IMR-90 (cell line): ENCODE measurements around the gene RHBDL3. TPM values are rescaled to one million over a fixed set of nuclear protein-coding genes. Genes with fewer than 3 reads are reported as not detected.

Source experiments
- ATAC-seq: fragments of 200-7000 bp; cut with Tn5 transposase; 2 replicates; pipeline ENCODE4 v1.9.1; 2020; ENCODE audit warnings: low read depth, mild to moderate bottlenecking, moderate library complexity
- BruUV-seq: library from RNA; stranded (reverse); fragments of 400-500 nt; replicated peaks from 2 replicates; lab custom pipeline; 2021; lab: Mats Ljungman, UMichigan
- CTCF ChIA-PET: fragments of 300-600 bp; formaldehyde crosslinking; extraction: SDS; loops from one replicate; lab custom pipeline; 2021; ENCODE audit warnings: antibody characterized with exemption; lab: Yijun Ruan, JAX
- POLR2A ChIA-PET: fragments of 300-600 bp; sonication (Branson Sonifier 250); formaldehyde crosslinking; loops from one replicate; lab custom pipeline; 2022; ENCODE audit warnings: antibody characterized with exemption; ENCODE audit not compliant: unreplicated experiment; lab: Charles Lee
- DNase-seq: peaks from one replicate; pipeline ENCODE4 v3.0.0; 2013
- H2AFZ ChIP-seq: replicated peaks from 2 replicates; pipeline ENCODE3; 2013; ENCODE audit warnings: low read length, mild to moderate bottlenecking; ENCODE audit not compliant: poor library complexity
- H2AK5ac ChIP-seq: 2 replicates; pipeline ENCODE4 v1.6.1; 2013; ENCODE audit warnings: low read depth, low read length, inconsistent platforms
- H2AK9ac ChIP-seq: replicated peaks from 2 replicates; pipeline ENCODE3; 2013; ENCODE audit warnings: mild to moderate bottlenecking, low read depth, low read length, moderate library complexity; ENCODE audit not compliant: poor library complexity
- H2BK120ac ChIP-seq: 2 replicates; pipeline ENCODE4 v1.6.1; 2013; ENCODE audit warnings: low read depth, low read length, inconsistent platforms
- H2BK15ac ChIP-seq: 3 replicates; pipeline ENCODE4 v1.6.1; 2013; ENCODE audit warnings: low read depth, low read length, inconsistent platforms
- H2BK20ac ChIP-seq: 2 replicates; pipeline ENCODE4 v1.6.1; 2013; ENCODE audit warnings: low read depth, mild to moderate bottlenecking, inconsistent platforms, low read length, moderate library complexity
- H2BK5ac ChIP-seq: 2 replicates; pipeline ENCODE4 v1.6.1; 2013; ENCODE audit warnings: mild to moderate bottlenecking, low read depth, low read length, inconsistent platforms; ENCODE audit not compliant: poor library complexity, severe bottlenecking
- H3K14ac ChIP-seq: replicated peaks from 2 replicates; pipeline ENCODE4 v1.6.1; 2013; ENCODE audit warnings: low read depth, low read length, inconsistent platforms
- H3K18ac ChIP-seq: 2 replicates; pipeline ENCODE4 v1.6.1; 2013; ENCODE audit warnings: low read depth, low read length, control low read depth
- H3K23ac ChIP-seq: 2 replicates; pipeline ENCODE4 v1.6.1; 2013; ENCODE audit warnings: low read depth, low read length, inconsistent platforms
- H3K27ac ChIP-seq: 2 replicates; pipeline ENCODE4 v1.5.1; 2013; ENCODE audit warnings: mild to moderate bottlenecking, control low read depth, low read length; ENCODE audit not compliant: insufficient read depth
- H3K27me3 ChIP-seq: 2 replicates; pipeline ENCODE4 v1.6.1; 2013; ENCODE audit warnings: low read length; ENCODE audit not compliant: control insufficient read depth, insufficient read depth
- H3K36me3 ChIP-seq: 2 replicates; pipeline ENCODE4 v1.6.1; 2013; ENCODE audit warnings: low read length, mixed read lengths; ENCODE audit not compliant: control insufficient read depth, insufficient read depth
- H3K4ac ChIP-seq: 2 replicates; pipeline ENCODE4 v1.6.1; 2013; ENCODE audit warnings: low read depth, low read length, inconsistent platforms
- H3K4me1 ChIP-seq: 2 replicates; pipeline ENCODE4 v1.6.1; 2013; ENCODE audit warnings: low read length, mixed read lengths; ENCODE audit not compliant: control insufficient read depth, insufficient read depth
- H3K4me2 ChIP-seq: 2 replicates; pipeline ENCODE4 v1.6.1; 2013; ENCODE audit warnings: low read depth, mild to moderate bottlenecking, control low read depth, low read length, moderate library complexity
- H3K4me3 ChIP-seq: 2 replicates; pipeline ENCODE4 v1.5.1; 2013; ENCODE audit warnings: low read depth, mild to moderate bottlenecking, control low read depth, low read length, moderate library complexity; ENCODE audit not compliant: insufficient read depth
- H3K56ac ChIP-seq: 2 replicates; pipeline ENCODE4 v1.6.1; 2013; ENCODE audit warnings: low read length, inconsistent platforms; ENCODE audit not compliant: insufficient read depth; ENCODE audit errors: extremely low read depth
- H3K79me1 ChIP-seq, 2 experiments: 2 replicates each; pipeline ENCODE4 v1.6.1; 2013; ENCODE audit warnings: low read length in 2 of 2, inconsistent platforms in 1 of 2, low read depth in 1 of 2
- H3K9ac ChIP-seq: 2 replicates; pipeline ENCODE4 v1.6.1; 2013; ENCODE audit warnings: low read depth, low read length, control low read depth
- H3K9me1 ChIP-seq: 2 replicates; pipeline ENCODE4 v1.6.1; 2013; ENCODE audit warnings: low read length, inconsistent platforms; ENCODE audit not compliant: insufficient read depth
- H3K9me3 ChIP-seq: 2 replicates; pipeline ENCODE4 v1.6.1; 2013; ENCODE audit warnings: low read length; ENCODE audit not compliant: control insufficient read depth, insufficient read depth
- H4K20me1 ChIP-seq: 2 replicates; pipeline ENCODE4 v1.6.1; 2013; ENCODE audit warnings: low read length, inconsistent platforms; ENCODE audit not compliant: insufficient read depth
- H4K5ac ChIP-seq: 2 replicates; pipeline ENCODE4 v1.6.1; 2013; ENCODE audit warnings: mild to moderate bottlenecking, low read depth, low read length, control low read depth
- H4K8ac ChIP-seq, 2 experiments: 2 replicates each; pipeline ENCODE4 v1.6.1; 2013; ENCODE audit warnings: low read depth in 2 of 2, low read length in 2 of 2, control low read depth in 1 of 2, inconsistent platforms in 1 of 2
- H4K91ac ChIP-seq: 2 replicates; pipeline ENCODE4 v1.6.1; 2013; ENCODE audit warnings: low read depth, low read length, inconsistent platforms; ENCODE audit not compliant: insufficient read depth
- CHD1 ChIP-seq: IDR thresholded peaks from 2 replicates; pipeline ENCODE4 v1.6.1; 2012; ENCODE audit warnings: low read depth, low read length, improper control_type of control experiment
- MAFK ChIP-seq: IDR thresholded peaks from 2 replicates; pipeline ENCODE4 v1.6.1; 2012; ENCODE audit warnings: low read depth, low read length, improper control_type of control experiment
- NFE2L2 ChIP-seq: fragments of 150-350 bp; IDR thresholded peaks from 2 replicates; pipeline ENCODE4 v1.6.1; 2016; ENCODE audit warnings: low read depth, mild to moderate bottlenecking, low read length
- RCOR1 ChIP-seq: IDR thresholded peaks from 2 replicates; pipeline ENCODE4 v1.6.1; 2012; ENCODE audit warnings: mild to moderate bottlenecking, low read length, improper control_type of control experiment; ENCODE audit not compliant: insufficient replicate concordance
- RFX5 ChIP-seq: IDR thresholded peaks from 2 replicates; pipeline ENCODE4 v1.8.0; 2012; ENCODE audit warnings: low read depth, mild to moderate bottlenecking, low read length, moderate library complexity
- USF2 ChIP-seq: fragments of 150-350 bp; IDR thresholded peaks from 2 replicates; pipeline ENCODE4 v1.6.1; 2017; ENCODE audit warnings: mild to moderate bottlenecking, antibody characterized with exemption, low read length, low read depth
- WGBS, 2 experiments: methylation state at CpG; one replicate each; pipeline versions ENCODE4 v1.1.5 to v1.1.7; 2013; ENCODE audit warnings: missing lambda C conversion rate in 2 of 2; ENCODE audit not compliant: insufficient read length in 1 of 2; ENCODE audit errors: extremely low coverage in 2 of 2; 5-methylcytosine and 5-hydroxymethylcytosine counted together
- dilution Hi-C: fragments of 300-500 bp; cut with HindIII; formaldehyde crosslinking; loops from one replicate; pipeline ENCODE4 v1.14.3; 2018; ENCODE audit warnings: low sequenced_read_pairs; ENCODE audit not compliant: unreplicated experiment
- in situ Hi-C: fragments of 300-500 bp; cut with MboI; formaldehyde crosslinking; loops from 3 replicates; pipeline ENCODE4 v1.14.3; 2019; ENCODE audit warnings: low sequenced_read_pairs, inconsistent platforms, mixed read lengths
- intact Hi-C: fragments of 100-400 bp; cut with micrococcal nuclease; formaldehyde crosslinking; loops from 2 replicates; pipeline ENCODE4 v1.10.0; 2022
- polyA plus RNA-seq, 3 experiments: library from polyadenylated mRNA; depleted of rRNA; stranded (reverse); fragments of >200 nt; gene quantifications; 2 replicates each; pipeline ENCODE4 v1.2.3, GENCODE V29; 2012; ENCODE audit warnings: low replicate concordance in 1 of 3
- total RNA-seq: library from RNA; depleted of rRNA; stranded (reverse); fragments of >200 nt; gene quantifications from 2 replicates; pipeline ENCODE4 v1.2.3, GENCODE V29; 2012
- TF ChIP-seq, protein P1 (sequence below): fragments of 150-350 bp; IDR thresholded peaks from 2 replicates; pipeline ENCODE4 v1.6.1; 2016; ENCODE audit warnings: low read depth, mild to moderate bottlenecking, low read length, moderate library complexity, borderline replicate concordance
- TF ChIP-seq, protein P2 (sequence below): conservative IDR thresholded peaks from 2 replicates; pipeline ENCODE4 v1.5.1; 2012; ENCODE audit warnings: mild to moderate bottlenecking, low read depth, low read length, improper control_type of control experiment

RHBDL3 gene
- total and polyA plus RNA-seq, 2 of the 4 experiments (the other 2 are of a cell fraction): 0.09 to 0.18 TPM

DNA sequence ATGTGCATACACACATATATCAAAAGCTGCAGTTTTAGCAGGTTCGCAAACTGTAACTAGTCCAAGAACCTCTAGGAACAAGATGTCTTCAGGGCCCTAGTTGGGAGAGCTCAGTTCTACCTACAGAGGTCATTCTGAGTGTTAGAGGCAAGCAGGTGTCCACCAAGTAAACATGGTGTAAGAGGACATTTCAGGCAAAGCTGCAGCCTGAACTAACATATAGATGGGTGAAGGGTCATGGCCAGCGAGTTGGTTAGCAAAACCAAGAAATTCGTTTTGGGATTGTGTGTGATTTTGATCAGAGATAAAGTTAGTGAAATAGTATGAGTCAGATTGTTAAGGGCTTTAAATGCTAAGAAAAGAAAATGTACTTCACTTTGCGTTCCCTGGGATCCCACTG is 51.7 kb downstream of the RHBDL3 start:
- Histone ChIP-seq H2AK9ac (no peak overlapping the region), H3K9me3 (no peaks in the 10 kb centered on the region), H2BK15ac (no peak overlapping the region), H4K91ac (no peak overlapping the region), H3K36me3 (no peaks in the 10 kb centered on the region), H3K4me3 (no peak overlapping the region), H2AFZ (no peak overlapping the region), H3K4me1 (no peaks in the 10 kb centered on the region), H3K27me3 (peaks cover 25% of the 10 kb centered on the region), H2BK20ac (no peak overlapping the region), H3K4me2 (no peak overlapping the region), H2BK120ac (no peak overlapping the region), H3K27ac (no peak overlapping the region), H2AK5ac (no peak overlapping the region), H3K79me1 (no peaks in the 10 kb centered on the region), H4K8ac (no peak overlapping the region), H3K18ac (no peak overlapping the region), H3K23ac (no peak overlapping the region), H2BK5ac (no peak overlapping the region), H3K9ac (no peak overlapping the region), H3K14ac (no peak overlapping the region), H3K9me1 (no peaks in the 10 kb centered on the region), H3K4ac (no peak overlapping the region), H4K5ac (no peak overlapping the region), H3K56ac (no peak overlapping the region), H4K20me1 (no peaks in the 10 kb centered on the region)
- TF ChIP-seq MAFK: no peak
- TF ChIP-seq NFE2L2: no peak
- TF ChIP-seq USF2: no peak
- no peak for TF ChIP-seq CHD1
- TF ChIP-seq, protein P1, sequence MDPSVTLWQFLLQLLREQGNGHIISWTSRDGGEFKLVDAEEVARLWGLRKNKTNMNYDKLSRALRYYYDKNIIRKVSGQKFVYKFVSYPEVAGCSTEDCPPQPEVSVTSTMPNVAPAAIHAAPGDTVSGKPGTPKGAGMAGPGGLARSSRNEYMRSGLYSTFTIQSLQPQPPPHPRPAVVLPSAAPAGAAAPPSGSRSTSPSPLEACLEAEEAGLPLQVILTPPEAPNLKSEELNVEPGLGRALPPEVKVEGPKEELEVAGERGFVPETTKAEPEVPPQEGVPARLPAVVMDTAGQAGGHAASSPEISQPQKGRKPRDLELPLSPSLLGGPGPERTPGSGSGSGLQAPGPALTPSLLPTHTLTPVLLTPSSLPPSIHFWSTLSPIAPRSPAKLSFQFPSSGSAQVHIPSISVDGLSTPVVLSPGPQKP: no peak
- no peak for TF ChIP-seq RCOR1
- TF ChIP-seq, protein P2, sequence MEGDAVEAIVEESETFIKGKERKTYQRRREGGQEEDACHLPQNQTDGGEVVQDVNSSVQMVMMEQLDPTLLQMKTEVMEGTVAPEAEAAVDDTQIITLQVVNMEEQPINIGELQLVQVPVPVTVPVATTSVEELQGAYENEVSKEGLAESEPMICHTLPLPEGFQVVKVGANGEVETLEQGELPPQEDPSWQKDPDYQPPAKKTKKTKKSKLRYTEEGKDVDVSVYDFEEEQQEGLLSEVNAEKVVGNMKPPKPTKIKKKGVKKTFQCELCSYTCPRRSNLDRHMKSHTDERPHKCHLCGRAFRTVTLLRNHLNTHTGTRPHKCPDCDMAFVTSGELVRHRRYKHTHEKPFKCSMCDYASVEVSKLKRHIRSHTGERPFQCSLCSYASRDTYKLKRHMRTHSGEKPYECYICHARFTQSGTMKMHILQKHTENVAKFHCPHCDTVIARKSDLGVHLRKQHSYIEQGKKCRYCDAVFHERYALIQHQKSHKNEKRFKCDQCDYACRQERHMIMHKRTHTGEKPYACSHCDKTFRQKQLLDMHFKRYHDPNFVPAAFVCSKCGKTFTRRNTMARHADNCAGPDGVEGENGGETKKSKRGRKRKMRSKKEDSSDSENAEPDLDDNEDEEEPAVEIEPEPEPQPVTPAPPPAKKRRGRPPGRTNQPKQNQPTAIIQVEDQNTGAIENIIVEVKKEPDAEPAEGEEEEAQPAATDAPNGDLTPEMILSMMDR: no peak
- TF ChIP-seq RFX5: no peak
- POLR2A ChIA-PET: no interaction called here
- in situ Hi-C loops: no loop called here
- DNase-seq (no peak), ATAC-seq (no peak)
- no TSS peak for BruUV-seq
- 73% methylated on average over 3 of the region's 4 CpGs; no CpG with 5 or more reads in 1 of the 2 experiments for WGBS, 2 experiments
- intact Hi-C loops: loop anchor here (5.0 kb wide), 1 partner anchor 310 kb away; the partner anchor contains the start of gene LRRC37B
- CTCF ChIA-PET: no interaction called here
- dilution Hi-C loops: no loop called here
